ENCODE data around the gene UBE2E1.

UBE2E1 gene

GRCh38 chr3:23926246-23926645, 120.5 kb downstream of the UBE2E1 start:
- Histone ChIP-seq H2AFZ (ENCODE audit: low read length) (no peak overlapping the region), H3F3A (ENCODE audit: insufficient read depth, low read length) (no peaks in the 10 kb centered on the region), H3K27me3 (ENCODE audit: insufficient read depth, low read length) (no peaks in the 10 kb centered on the region), H3K9me2 (ENCODE audit: low read depth, low read length) (no peaks in the 10 kb centered on the region), H3K79me2 (ENCODE audit: insufficient read depth, low read length) (no peaks in the 10 kb centered on the region), H3K9ac (ENCODE audit: low read length) (no peak overlapping the region), H3K4me1 (ENCODE audit: insufficient read depth, low read length, severe bottlenecking) (peaks cover 5% of the 10 kb centered on the region), H3K9me3 (ENCODE audit: low read length) (no peaks in the 10 kb centered on the region), H3K27ac (ENCODE audit: low read depth, low read length, poor library complexity, severe bottlenecking) (no peak overlapping the region), H4K20me1 (ENCODE audit: insufficient read depth, low read length) (no peaks in the 10 kb centered on the region), H3K4me2 (ENCODE audit: low read length) (no peak overlapping the region), H3K4me3 (ENCODE audit: low read depth, low read length, poor library complexity, severe bottlenecking) (no peak overlapping the region), H3K36me3 (ENCODE audit: insufficient read depth, low read length) (peaks cover 5% of the 10 kb centered on the region; the same call in 1 of the 2 replicates)
- TF ChIP-seq CTCF (IDR thresholded peaks at IDR 0.05; ENCODE audit: low read length) (no peak), EZH2 (IDR thresholded peaks at IDR 0.05; ENCODE audit: borderline replicate concordance, low read length) (no peak)

- peaks cover 10% of the 10 kb centered on the region for H3K4me1 ChIP-seq (ENCODE audit: insufficient read depth, low read length, severe bottlenecking)
- H3K9me2 ChIP-seq (ENCODE audit: low read depth, low read length): no peaks in the 10 kb centered on the region
Measured at GRCh38 chr3:23926736-23927135, 121.0 kb downstream of the UBE2E1 start.

GRCh38 chr3:23928524-23928923, 122.8 kb downstream of the UBE2E1 start:
- H3K9me3 ChIP-seq (ENCODE audit: low read length): no peaks in the 10 kb centered on the region
- H3K9me2 ChIP-seq (ENCODE audit: low read depth, low read length): no peaks in the 10 kb centered on the region
- TF ChIP-seq EZH2 (IDR thresholded peaks at IDR 0.05; ENCODE audit: borderline replicate concordance, low read length) (no peak), CTCF (IDR thresholded peaks at IDR 0.05; ENCODE audit: low read length) (no peak)
- H2AFZ ChIP-seq (ENCODE audit: low read length): no peak overlapping the region
- no peak overlapping the region for H3K4me2 ChIP-seq (ENCODE audit: low read length)
- H3K4me3 ChIP-seq (ENCODE audit: low read depth, low read length, poor library complexity, severe bottlenecking): no peak overlapping the region
- H3K4me1 ChIP-seq (ENCODE audit: insufficient read depth, low read length, severe bottlenecking): peaks cover 13% of the 10 kb centered on the region
- H3K36me3 ChIP-seq (ENCODE audit: insufficient read depth, low read length): no peaks in the 10 kb centered on the region
- H3K27ac ChIP-seq (ENCODE audit: low read depth, low read length, poor library complexity, severe bottlenecking): no peak overlapping the region
- no peak overlapping the region for H3K9ac ChIP-seq (ENCODE audit: low read length)
- H3F3A ChIP-seq (ENCODE audit: insufficient read depth, low read length): no peaks in the 10 kb centered on the region
- no peaks in the 10 kb centered on the region for H4K20me1 ChIP-seq (ENCODE audit: insufficient read depth, low read length)
- H3K79me2 ChIP-seq (ENCODE audit: insufficient read depth, low read length): no peaks in the 10 kb centered on the region
- H3K27me3 ChIP-seq (ENCODE audit: insufficient read depth, low read length): no peaks in the 10 kb centered on the region

More at GRCh38 chr3:23926736-23927135, 121.0 kb downstream of the UBE2E1 start:
- no peak overlapping the region for H3K4me2 ChIP-seq (ENCODE audit: low read length)
- H2AFZ ChIP-seq (ENCODE audit: low read length): no peak overlapping the region
- no peak overlapping the region for H3K27ac ChIP-seq (ENCODE audit: low read depth, low read length, poor library complexity, severe bottlenecking)
- no peaks in the 10 kb centered on the region for H4K20me1 ChIP-seq (ENCODE audit: insufficient read depth, low read length)
- no peak overlapping the region for H3K4me3 ChIP-seq (ENCODE audit: low read depth, low read length, poor library complexity, severe bottlenecking)
- no peaks in the 10 kb centered on the region for H3K79me2 ChIP-seq (ENCODE audit: insufficient read depth, low read length)
- TF ChIP-seq CTCF (IDR thresholded peaks at IDR 0.05; ENCODE audit: low read length): no peak
- TF ChIP-seq EZH2 (IDR thresholded peaks at IDR 0.05; ENCODE audit: borderline replicate concordance, low read length): no peak
- no peaks in the 10 kb centered on the region for H3K27me3 ChIP-seq (ENCODE audit: insufficient read depth, low read length)
- no peak overlapping the region for H3K9ac ChIP-seq (ENCODE audit: low read length)
- no peaks in the 10 kb centered on the region for H3F3A ChIP-seq (ENCODE audit: insufficient read depth, low read length)
- no peaks in the 10 kb centered on the region for H3K36me3 ChIP-seq (ENCODE audit: insufficient read depth, low read length)
- no peaks in the 10 kb centered on the region for H3K9me3 ChIP-seq (ENCODE audit: low read length)
